HEK293 (cell line): ENCODE data around the gene ZNF630.
"Not testable (repeated sequence)": the region's sequence is repeated elsewhere in the genome, so short reads cannot be mapped to it uniquely, and the experiment has no call there.

Experiments used
- CTCF ChIA-PET: fragments of 350-600 bp; formaldehyde crosslinking; extraction: SDS; loops from one replicate; lab custom pipeline; 2021; ENCODE audit warnings: antibody characterized with exemption; lab: Yijun Ruan, JAX
- POLR2A ChIA-PET: fragments of 300-600 bp; formaldehyde crosslinking; extraction: SDS; loops from one replicate; lab custom pipeline; 2020; ENCODE audit warnings: antibody characterized with exemption, inconsistent platforms; lab: Yijun Ruan, JAX
- H3K27ac ChIP-seq: fragments of 200-500 bp; sonication (Bioruptor generic); 2 replicates; pipeline ENCODE4 v1.5.1; 2014; ENCODE audit warnings: low read depth, low read length, control low read depth, inconsistent platforms; ENCODE audit errors: extremely low read depth
- H3K36me3 ChIP-seq, 2 experiments: fragments of 200-500 bp in 1 of 2; sonication (Bioruptor generic) in 1 of 2; 1 replicate in 1 of 2; 2 replicates in 1 of 2; pipeline ENCODE4 v1.5.1; 2014 to 2017; ENCODE audit warnings: inconsistent platforms in 2 of 2, low read length in 2 of 2; ENCODE audit not compliant: control insufficient read depth in 2 of 2, insufficient read depth in 1 of 2
- H3K4me1 ChIP-seq: fragments of 200-500 bp; sonication (Bioruptor generic); 2 replicates; pipeline ENCODE4 v1.5.1; 2014; ENCODE audit warnings: mild to moderate bottlenecking, low read length, inconsistent platforms; ENCODE audit not compliant: control insufficient read depth, insufficient read depth
- H3K4me3 ChIP-seq: 2 replicates; pipeline ENCODE4 v1.5.1; 2011; ENCODE audit warnings: low read depth, mild to moderate bottlenecking, control low read depth, low read length, moderate library complexity
- H3K9me3 ChIP-seq: fragments of 200-500 bp; sonication (Bioruptor generic); 2 replicates; pipeline ENCODE4 v1.5.1; 2014; ENCODE audit warnings: low read depth, low read length, inconsistent platforms; ENCODE audit not compliant: control insufficient read depth, insufficient read depth
- BCL11B ChIP-seq: fragments of 450-650 bp; formaldehyde crosslinking; IDR thresholded peaks from 2 replicates; pipeline ENCODE4 v1.5.1; 2016; ENCODE audit warnings: low read depth, missing biosample characterization, missing genetic modification characterization
- EGR2 ChIP-seq: fragments of 450-650 bp; formaldehyde crosslinking; IDR thresholded peaks from 2 replicates; pipeline ENCODE4 v1.5.1; 2016; ENCODE audit warnings: low read depth, missing biosample characterization, missing genetic modification characterization
- FEZF1 ChIP-seq: fragments of 450-650 bp; formaldehyde crosslinking; IDR thresholded peaks from 2 replicates; pipeline ENCODE4 v1.5.1; 2016; ENCODE audit warnings: missing biosample characterization, missing genetic modification characterization
- GLIS2 ChIP-seq: fragments of 450-650 bp; formaldehyde crosslinking; IDR thresholded peaks from 2 replicates; pipeline ENCODE4 v1.5.1; 2016; ENCODE audit warnings: missing biosample characterization, missing genetic modification characterization
- KLF9 ChIP-seq: fragments of 450-650 bp; formaldehyde crosslinking; IDR thresholded peaks from 2 replicates; pipeline ENCODE4 v1.5.1; 2016; ENCODE audit warnings: missing biosample characterization, missing genetic modification characterization, low read depth
- MYNN ChIP-seq: fragments of 450-650 bp; formaldehyde crosslinking; IDR thresholded peaks from 2 replicates; pipeline ENCODE4 v1.5.1; 2016; ENCODE audit warnings: missing biosample characterization, missing genetic modification characterization, borderline replicate concordance
- YY1 ChIP-seq: fragments of 450-650 bp; formaldehyde crosslinking; IDR thresholded peaks from 2 replicates; pipeline ENCODE4 v1.5.1; 2018; ENCODE audit warnings: missing biosample characterization, missing genetic modification characterization
- ZFP3 ChIP-seq: fragments of 450-650 bp; formaldehyde crosslinking; IDR thresholded peaks from 2 replicates; pipeline ENCODE4 v1.5.1; 2016; ENCODE audit warnings: low read depth, missing biosample characterization, missing genetic modification characterization
- ZNF10 ChIP-seq: fragments of 450-650 bp; formaldehyde crosslinking; IDR thresholded peaks from 2 replicates; pipeline ENCODE4 v1.5.1; 2017; ENCODE audit warnings: missing biosample characterization, missing genetic modification characterization
- ZNF24 ChIP-seq: fragments of 450-650 bp; formaldehyde crosslinking; IDR thresholded peaks from 2 replicates; pipeline ENCODE4 v1.5.1; 2016; ENCODE audit warnings: missing biosample characterization, missing genetic modification characterization
- ZNF585B ChIP-seq: fragments of 450-650 bp; formaldehyde crosslinking; IDR thresholded peaks from 2 replicates; pipeline ENCODE4 v1.5.1; 2016; ENCODE audit warnings: missing biosample characterization, missing genetic modification characterization
- ZNF654 ChIP-seq: fragments of 450-650 bp; formaldehyde crosslinking; IDR thresholded peaks from 2 replicates; pipeline ENCODE4 v1.5.1; 2016; ENCODE audit warnings: low read depth, missing biosample characterization, missing genetic modification characterization
- ZNF658 ChIP-seq: fragments of 450-650 bp; formaldehyde crosslinking; IDR thresholded peaks from 2 replicates; pipeline ENCODE4; 2016; ENCODE audit warnings: missing biosample characterization, missing genetic modification characterization
- ZNF701 ChIP-seq: fragments of 450-650 bp; formaldehyde crosslinking; IDR thresholded peaks from 2 replicates; pipeline ENCODE4 v1.5.1; 2016; ENCODE audit warnings: missing biosample characterization, missing genetic modification characterization
- TF ChIP-seq, protein P1 (sequence below): fragments of 450-650 bp; formaldehyde crosslinking; IDR thresholded peaks from 2 replicates; pipeline ENCODE4 v1.5.1; 2016; ENCODE audit warnings: missing biosample characterization, missing genetic modification characterization, borderline replicate concordance
- TF ChIP-seq, protein P2 (sequence below): fragments of 450-650 bp; formaldehyde crosslinking; IDR thresholded peaks from 2 replicates; pipeline ENCODE4 v1.5.1; 2017; ENCODE audit warnings: missing biosample characterization, missing genetic modification characterization
- TF ChIP-seq, protein P3 (sequence below): fragments of 450-650 bp; formaldehyde crosslinking; IDR thresholded peaks from 2 replicates; pipeline ENCODE4 v1.5.1; 2016; ENCODE audit warnings: missing biosample characterization, missing genetic modification characterization
- TF ChIP-seq, protein P4 (sequence below): fragments of 450-650 bp; formaldehyde crosslinking; IDR thresholded peaks from 2 replicates; pipeline ENCODE4 v1.5.0; 2017; ENCODE audit warnings: missing biosample characterization, missing genetic modification characterization, borderline replicate concordance

ZNF630 gene

DNA sequence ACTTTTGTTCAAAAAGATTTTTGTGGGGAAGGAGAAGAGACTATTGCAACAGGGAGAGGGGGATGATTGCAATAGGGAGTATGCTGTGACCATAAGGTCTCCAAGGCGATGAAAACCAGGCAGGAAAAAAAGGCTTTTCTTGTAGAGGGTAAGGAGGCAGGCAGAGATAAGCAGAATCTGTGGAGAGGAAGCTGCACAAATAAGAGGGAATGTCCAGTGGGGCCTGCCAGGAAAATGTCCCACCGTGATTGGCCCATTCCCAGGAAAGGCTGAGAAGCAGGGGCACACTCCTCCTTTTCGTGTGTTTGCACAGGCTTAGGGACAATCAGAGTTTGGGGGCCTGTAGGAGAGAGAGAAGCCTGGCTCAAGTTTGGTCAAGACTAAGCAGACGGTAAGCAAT, 35.5 kb downstream of the ZNF630 start:
- no peak overlapping the region for H3K4me3 ChIP-seq
- ChIA-PET POLR2A (no interaction called here), CTCF (no interaction called here)
- H3K27ac ChIP-seq = no peak overlapping the region
- no peaks in the 10 kb centered on the region for H3K4me1 ChIP-seq
- H3K9me3 ChIP-seq = no peaks in the 10 kb centered on the region
- no peak for TF ChIP-seq FEZF1 (tag by site-specific recombination)
- TF ChIP-seq, protein P1, sequence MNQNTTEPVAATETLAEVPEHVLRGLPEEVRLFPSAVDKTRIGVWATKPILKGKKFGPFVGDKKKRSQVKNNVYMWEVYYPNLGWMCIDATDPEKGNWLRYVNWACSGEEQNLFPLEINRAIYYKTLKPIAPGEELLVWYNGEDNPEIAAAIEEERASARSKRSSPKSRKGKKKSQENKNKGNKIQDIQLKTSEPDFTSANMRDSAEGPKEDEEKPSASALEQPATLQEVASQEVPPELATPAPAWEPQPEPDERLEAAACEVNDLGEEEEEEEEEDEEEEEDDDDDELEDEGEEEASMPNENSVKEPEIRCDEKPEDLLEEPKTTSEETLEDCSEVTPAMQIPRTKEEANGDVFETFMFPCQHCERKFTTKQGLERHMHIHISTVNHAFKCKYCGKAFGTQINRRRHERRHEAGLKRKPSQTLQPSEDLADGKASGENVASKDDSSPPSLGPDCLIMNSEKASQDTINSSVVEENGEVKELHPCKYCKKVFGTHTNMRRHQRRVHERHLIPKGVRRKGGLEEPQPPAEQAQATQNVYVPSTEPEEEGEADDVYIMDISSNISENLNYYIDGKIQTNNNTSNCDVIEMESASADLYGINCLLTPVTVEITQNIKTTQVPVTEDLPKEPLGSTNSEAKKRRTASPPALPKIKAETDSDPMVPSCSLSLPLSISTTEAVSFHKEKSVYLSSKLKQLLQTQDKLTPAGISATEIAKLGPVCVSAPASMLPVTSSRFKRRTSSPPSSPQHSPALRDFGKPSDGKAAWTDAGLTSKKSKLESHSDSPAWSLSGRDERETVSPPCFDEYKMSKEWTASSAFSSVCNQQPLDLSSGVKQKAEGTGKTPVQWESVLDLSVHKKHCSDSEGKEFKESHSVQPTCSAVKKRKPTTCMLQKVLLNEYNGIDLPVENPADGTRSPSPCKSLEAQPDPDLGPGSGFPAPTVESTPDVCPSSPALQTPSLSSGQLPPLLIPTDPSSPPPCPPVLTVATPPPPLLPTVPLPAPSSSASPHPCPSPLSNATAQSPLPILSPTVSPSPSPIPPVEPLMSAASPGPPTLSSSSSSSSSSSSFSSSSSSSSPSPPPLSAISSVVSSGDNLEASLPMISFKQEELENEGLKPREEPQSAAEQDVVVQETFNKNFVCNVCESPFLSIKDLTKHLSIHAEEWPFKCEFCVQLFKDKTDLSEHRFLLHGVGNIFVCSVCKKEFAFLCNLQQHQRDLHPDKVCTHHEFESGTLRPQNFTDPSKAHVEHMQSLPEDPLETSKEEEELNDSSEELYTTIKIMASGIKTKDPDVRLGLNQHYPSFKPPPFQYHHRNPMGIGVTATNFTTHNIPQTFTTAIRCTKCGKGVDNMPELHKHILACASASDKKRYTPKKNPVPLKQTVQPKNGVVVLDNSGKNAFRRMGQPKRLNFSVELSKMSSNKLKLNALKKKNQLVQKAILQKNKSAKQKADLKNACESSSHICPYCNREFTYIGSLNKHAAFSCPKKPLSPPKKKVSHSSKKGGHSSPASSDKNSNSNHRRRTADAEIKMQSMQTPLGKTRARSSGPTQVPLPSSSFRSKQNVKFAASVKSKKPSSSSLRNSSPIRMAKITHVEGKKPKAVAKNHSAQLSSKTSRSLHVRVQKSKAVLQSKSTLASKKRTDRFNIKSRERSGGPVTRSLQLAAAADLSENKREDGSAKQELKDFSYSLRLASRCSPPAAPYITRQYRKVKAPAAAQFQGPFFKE (tag by site-specific recombination) = no peak
- no peak for TF ChIP-seq ZFP3 (tag by site-specific recombination)
- no peak for TF ChIP-seq GLIS2 (tag by site-specific recombination)
- no peak for TF ChIP-seq ZNF658
- TF ChIP-seq MYNN (tag by site-specific recombination) = no peak
- no peak for TF ChIP-seq ZNF654 (tag by site-specific recombination)
- no peak for TF ChIP-seq ZNF10 (tag by site-specific recombination)
- no peak for TF ChIP-seq YY1 (tag by site-specific recombination)
- TF ChIP-seq, protein P2, sequence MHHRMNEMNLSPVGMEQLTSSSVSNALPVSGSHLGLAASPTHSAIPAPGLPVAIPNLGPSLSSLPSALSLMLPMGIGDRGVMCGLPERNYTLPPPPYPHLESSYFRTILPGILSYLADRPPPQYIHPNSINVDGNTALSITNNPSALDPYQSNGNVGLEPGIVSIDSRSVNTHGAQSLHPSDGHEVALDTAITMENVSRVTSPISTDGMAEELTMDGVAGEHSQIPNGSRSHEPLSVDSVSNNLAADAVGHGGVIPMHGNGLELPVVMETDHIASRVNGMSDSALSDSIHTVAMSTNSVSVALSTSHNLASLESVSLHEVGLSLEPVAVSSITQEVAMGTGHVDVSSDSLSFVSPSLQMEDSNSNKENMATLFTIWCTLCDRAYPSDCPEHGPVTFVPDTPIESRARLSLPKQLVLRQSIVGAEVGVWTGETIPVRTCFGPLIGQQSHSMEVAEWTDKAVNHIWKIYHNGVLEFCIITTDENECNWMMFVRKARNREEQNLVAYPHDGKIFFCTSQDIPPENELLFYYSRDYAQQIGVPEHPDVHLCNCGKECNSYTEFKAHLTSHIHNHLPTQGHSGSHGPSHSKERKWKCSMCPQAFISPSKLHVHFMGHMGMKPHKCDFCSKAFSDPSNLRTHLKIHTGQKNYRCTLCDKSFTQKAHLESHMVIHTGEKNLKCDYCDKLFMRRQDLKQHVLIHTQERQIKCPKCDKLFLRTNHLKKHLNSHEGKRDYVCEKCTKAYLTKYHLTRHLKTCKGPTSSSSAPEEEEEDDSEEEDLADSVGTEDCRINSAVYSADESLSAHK = no peak
- TF ChIP-seq, protein P3, sequence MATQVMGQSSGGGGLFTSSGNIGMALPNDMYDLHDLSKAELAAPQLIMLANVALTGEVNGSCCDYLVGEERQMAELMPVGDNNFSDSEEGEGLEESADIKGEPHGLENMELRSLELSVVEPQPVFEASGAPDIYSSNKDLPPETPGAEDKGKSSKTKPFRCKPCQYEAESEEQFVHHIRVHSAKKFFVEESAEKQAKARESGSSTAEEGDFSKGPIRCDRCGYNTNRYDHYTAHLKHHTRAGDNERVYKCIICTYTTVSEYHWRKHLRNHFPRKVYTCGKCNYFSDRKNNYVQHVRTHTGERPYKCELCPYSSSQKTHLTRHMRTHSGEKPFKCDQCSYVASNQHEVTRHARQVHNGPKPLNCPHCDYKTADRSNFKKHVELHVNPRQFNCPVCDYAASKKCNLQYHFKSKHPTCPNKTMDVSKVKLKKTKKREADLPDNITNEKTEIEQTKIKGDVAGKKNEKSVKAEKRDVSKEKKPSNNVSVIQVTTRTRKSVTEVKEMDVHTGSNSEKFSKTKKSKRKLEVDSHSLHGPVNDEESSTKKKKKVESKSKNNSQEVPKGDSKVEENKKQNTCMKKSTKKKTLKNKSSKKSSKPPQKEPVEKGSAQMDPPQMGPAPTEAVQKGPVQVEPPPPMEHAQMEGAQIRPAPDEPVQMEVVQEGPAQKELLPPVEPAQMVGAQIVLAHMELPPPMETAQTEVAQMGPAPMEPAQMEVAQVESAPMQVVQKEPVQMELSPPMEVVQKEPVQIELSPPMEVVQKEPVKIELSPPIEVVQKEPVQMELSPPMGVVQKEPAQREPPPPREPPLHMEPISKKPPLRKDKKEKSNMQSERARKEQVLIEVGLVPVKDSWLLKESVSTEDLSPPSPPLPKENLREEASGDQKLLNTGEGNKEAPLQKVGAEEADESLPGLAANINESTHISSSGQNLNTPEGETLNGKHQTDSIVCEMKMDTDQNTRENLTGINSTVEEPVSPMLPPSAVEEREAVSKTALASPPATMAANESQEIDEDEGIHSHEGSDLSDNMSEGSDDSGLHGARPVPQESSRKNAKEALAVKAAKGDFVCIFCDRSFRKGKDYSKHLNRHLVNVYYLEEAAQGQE (tag by site-specific recombination) = no peak
- TF ChIP-seq KLF9 (tag by site-specific recombination) = no peak
- TF ChIP-seq, protein P4, sequence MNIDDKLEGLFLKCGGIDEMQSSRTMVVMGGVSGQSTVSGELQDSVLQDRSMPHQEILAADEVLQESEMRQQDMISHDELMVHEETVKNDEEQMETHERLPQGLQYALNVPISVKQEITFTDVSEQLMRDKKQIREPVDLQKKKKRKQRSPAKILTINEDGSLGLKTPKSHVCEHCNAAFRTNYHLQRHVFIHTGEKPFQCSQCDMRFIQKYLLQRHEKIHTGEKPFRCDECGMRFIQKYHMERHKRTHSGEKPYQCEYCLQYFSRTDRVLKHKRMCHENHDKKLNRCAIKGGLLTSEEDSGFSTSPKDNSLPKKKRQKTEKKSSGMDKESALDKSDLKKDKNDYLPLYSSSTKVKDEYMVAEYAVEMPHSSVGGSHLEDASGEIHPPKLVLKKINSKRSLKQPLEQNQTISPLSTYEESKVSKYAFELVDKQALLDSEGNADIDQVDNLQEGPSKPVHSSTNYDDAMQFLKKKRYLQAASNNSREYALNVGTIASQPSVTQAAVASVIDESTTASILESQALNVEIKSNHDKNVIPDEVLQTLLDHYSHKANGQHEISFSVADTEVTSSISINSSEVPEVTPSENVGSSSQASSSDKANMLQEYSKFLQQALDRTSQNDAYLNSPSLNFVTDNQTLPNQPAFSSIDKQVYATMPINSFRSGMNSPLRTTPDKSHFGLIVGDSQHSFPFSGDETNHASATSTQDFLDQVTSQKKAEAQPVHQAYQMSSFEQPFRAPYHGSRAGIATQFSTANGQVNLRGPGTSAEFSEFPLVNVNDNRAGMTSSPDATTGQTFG (tag by site-specific recombination) = no peak
- no peak for TF ChIP-seq ZNF585B (tag by site-specific recombination)
- TF ChIP-seq ZNF701 (tag by site-specific recombination) = no peak
- no peak for TF ChIP-seq EGR2 (tag by site-specific recombination)
- no peak for TF ChIP-seq BCL11B (tag by site-specific recombination)
- TF ChIP-seq ZNF24 (tag by site-specific recombination) = no peak
- no peaks in the 10 kb centered on the region for H3K36me3 ChIP-seq

DNA sequence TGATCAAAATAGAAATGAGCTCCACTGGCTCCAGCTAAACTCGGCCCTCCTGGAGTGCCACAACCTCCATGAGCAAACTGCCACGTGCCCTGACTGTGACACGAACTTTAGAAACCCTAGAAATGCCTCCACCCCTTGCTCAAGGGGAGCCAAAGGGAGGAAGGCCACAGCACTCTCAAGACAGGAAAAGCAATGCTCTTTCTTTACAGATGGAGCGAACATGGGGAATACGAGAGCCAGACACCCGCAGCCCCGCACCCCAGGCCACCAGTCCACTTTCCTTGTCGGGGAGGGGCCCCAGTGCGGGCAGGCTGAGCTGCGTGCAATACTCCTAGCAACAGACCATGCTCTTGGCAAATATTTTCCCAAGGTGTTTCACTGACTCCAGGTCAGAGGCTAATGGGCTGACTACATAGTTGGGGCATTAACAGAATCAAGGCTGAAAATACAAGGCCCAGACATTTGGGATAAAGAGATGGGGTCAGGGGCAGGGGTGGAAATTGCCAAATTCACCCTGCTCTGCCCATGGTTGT, 40.7 kb downstream of the ZNF630 start:
- H3K9me3 ChIP-seq, H3K4me1 ChIP-seq, H3K36me3 ChIP-seq, H3K4me3 ChIP-seq, POLR2A ChIA-PET, H3K27ac ChIP-seq: not testable (repeated sequence)
- CTCF ChIA-PET = interaction anchor here (1.7 kb wide), 1 partner anchor 177 kb away, joined by 5 read pairs; no protein-coding TSS in a partner anchor
